ENCODE data around the gene IGF2R.

Gene IGF2R

DNA sequence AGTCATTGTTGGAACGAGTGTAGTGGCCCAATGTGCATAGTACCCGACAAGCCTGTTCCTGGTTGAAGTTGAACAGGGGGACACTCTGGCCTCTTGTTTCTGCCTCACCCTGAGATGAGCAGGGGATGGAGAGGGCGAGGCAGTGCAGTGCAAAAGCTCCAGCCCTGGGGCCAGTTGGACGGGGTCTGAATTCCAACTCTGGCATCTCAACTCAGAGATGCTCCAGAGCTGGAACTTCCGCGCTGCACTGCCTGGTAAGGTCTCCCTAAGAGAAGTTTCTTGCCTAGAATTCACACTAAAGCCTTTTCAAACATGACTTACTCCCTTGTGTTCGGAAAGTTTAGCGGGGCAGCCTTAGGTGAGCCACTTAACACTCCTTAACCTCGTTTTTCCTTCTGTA is 80.5 kb downstream of the IGF2R start:
- no peak for DNase-seq (ENCODE audit: low spot score)

DNA sequence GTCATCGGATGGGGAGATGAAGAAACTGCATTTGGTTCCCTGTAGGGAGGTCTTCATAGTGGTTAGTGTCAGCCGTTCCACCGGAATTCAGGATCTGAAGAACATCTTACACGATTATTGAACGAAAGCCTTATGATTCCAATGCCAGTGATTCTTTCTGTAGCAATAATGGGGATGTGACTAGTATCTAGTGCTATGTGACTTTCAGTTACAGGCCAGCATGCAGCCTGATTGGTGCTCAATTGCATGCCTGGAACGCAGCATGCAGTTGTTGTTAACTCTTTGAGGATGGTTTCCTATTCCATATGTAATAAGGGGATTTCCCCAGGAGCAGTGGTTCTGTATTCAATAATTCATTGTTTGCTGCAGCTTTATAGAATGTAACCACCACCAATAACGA is 81.1 kb downstream of the IGF2R start:
- no peak for DNase-seq (ENCODE audit: low spot score)

DNA sequence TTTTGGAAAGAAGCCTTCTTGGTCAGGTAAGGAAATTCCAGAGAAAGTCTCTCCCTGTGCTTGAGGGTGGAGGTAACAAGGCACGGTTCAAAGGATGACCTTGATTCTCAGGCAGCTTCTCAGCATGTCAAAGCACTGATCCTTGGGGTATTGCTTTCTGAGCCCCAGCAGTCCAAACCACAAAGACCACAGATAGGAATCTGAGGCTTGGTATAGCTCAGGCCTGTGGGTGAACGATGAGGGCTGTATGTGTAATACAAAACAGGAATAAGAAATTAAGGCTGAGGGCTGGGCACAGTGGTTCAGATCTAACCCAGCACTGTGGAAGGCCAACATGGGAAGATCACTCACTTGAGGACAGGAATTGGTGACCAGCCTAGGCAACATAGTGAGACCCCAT is 82.5 kb downstream of the IGF2R start:
- no peak for DNase-seq (ENCODE audit: low spot score)

DNA sequence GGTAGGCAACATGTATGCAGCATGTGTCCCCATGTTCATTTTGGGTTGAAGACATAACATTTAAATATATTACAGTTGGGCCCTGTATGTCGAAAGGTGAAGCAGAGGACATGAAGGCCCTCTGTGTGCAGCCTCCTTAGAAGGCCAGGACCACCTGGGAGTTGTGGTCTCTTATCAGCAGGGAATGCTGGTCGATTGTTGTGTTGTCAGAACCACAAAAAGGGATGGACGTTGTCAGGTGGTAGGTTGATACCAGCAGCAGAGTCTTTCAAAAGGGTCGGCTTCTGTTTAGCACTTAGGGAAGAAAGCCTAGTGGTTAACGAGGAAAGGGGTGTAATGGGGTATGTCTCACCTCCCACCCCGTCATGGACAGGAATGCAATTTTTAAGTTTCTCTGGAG is 85.4 kb downstream of the IGF2R start:
- DNase-seq (ENCODE audit: low spot score), result no peak

GRCh38 chr6:160054913-160055312 is 86.0 kb downstream of the IGF2R start:
- DNase-seq (ENCODE audit: low spot score), result no peak

GRCh38 chr6:160055378-160055777 is 86.5 kb downstream of the IGF2R start:
- no peak for DNase-seq (ENCODE audit: low spot score)

- DNase-seq (ENCODE audit: low spot score), result no peak
Observed at GRCh38 chr6:160055813-160056212, 86.9 kb downstream of the IGF2R start.

- no peak for DNase-seq (ENCODE audit: low spot score)
Observed at GRCh38 chr6:160057080-160057479, 88.2 kb downstream of the IGF2R start.

- no peak for DNase-seq (ENCODE audit: low spot score)
Observed at GRCh38 chr6:160058603-160059215, 89.8 kb downstream of the IGF2R start.

DNA sequence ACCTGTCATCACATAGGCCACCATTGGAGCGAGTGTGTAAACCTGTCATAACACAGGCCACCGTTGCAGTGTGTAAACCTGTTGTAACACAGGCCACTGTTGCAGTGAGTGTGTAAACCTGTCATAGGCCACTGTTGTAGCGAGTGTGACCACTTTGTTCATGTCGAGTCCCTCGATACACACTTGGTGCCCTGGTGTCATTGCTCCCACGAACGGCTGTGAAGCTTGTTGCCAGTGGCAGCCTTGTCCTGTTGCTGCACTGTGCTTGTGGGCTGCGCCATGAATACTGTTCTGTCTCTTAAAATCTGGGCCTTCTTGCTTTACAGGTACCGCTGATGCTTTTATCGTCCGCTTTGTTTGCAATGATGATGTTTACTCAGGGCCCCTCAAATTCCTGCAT is 91.3 kb downstream of the IGF2R start:
- DNase-seq (ENCODE audit: low spot score), result no peak

- no peak for DNase-seq (ENCODE audit: low spot score)
Observed at GRCh38 chr6:160060920-160061447, 92.1 kb downstream of the IGF2R start.

DNA sequence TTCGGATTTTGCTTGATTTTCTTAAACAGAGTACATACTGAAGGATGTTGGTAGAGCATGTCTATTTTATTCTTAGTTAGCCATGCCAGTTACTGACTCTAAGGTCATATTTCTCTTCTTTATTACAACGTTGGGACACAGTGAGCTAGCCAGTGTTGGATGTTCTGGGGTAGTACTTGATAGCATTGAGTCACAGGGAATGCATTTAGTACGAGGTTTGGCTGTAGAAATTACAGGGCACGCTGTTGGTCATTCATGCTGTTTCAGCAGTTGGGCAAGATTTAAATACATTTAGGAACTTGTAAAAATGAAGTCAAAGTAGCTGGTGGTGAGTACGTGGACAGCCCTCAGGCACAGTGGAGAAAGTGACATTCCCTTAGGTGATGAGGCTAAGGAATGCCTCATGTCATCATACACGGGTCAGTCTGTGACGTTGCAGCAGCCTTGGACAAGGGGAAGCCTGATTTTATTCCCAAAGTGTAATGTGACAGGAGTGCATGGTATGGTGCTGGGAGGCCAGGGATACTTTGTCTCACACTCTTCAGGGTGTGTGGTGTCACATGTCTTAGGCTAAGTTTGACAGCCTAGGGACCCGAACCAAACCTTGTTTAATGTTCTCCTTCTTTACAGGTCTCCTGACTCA is 95.0 kb downstream of the IGF2R start:
- no peak for DNase-seq (ENCODE audit: low spot score)

- no peak for DNase-seq (ENCODE audit: low spot score)
Observed at GRCh38 chr6:160065200-160065599, 96.3 kb downstream of the IGF2R start.

GRCh38 chr6:160067564-160067963 is 98.7 kb downstream of the IGF2R start:
- DNase-seq (ENCODE audit: low spot score), result no peak

DNA sequence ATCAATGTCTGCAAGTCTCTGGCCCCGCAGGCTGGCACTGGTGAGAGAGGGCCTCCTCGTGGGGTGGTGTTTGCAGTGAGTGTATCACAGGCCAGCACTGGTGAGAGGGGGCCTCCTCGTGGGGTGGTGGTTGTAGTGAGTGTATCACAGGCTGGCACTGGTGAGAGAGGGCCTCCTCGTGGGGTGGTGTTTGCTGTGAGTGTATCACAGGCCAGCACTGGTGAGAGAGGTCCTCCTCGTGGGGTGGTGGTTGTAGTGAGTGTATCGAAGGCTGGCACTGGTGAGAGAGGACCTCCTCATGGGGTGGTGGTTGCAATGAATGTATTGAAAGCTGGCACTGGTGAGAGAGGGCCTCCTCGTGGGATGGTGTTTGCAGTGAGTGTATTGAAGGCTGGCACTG is 99.5 kb downstream of the IGF2R start:
- DNase-seq (ENCODE audit: low spot score), result no peak

GRCh38 chr6:160069050-160069454 is 100.2 kb downstream of the IGF2R start:
- no peak for DNase-seq (ENCODE audit: low spot score)

DNA sequence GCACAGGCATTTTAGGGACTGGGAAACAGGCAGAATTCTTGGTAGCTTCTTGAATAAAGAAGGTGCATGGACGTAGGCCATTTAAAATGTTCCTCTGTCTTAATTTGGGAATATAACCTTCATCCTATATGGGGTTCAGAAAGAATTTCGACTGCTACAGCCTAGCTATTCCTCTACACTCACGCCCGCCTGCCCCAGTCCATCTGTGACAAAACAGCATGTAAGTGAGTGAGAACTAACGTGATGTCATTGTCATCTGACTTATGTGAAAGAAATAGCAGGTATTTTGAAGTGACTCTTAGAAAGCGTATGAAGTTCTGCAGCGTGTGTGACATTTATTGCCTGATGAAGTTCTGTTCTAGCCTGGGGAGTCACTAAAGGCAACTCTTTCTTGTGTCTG is 100.6 kb downstream of the IGF2R start:
- DNase-seq (ENCODE audit: low spot score), result no peak

DNA sequence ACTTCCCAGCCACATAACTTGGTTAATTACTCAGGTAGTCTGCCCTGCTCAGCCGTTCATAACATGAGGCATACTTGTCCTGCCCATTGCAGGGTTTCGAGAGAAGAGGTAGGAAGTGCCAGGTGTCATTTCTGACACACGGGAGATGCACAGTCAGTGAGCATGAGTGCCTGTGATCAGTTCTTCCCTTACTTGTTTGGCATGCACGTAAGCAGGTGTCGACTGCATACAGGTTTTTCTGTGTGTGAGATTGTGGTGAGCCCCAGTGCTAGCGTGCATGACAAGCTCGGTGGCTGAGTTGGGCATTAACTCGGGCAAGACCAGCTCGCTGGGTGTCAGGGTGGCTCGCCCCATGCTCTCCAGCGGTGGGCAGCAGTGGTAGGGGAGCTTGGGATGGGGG is 101.5 kb downstream of the IGF2R start:
- no peak for DNase-seq (ENCODE audit: low spot score)

DNA sequence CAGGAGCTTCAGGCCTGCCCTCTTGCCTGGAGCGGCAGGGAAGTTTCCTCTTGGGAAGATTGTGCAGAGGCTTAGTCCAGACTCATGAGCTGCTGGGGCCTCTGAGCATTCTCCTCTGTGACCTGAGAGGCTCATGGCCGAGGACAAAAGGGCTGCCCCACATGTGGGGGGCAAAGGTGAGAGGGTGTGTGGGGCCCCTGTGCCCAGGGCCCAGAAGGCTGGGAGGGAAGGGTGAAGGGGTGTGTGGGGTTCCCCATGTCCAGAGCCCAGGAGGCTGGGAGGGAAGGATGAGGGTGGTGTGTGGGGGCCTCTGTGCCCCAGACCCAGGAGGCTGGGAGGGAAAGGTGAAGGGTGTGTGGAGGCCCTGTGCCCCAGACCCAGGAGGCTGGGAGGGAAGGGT is 101.9 kb downstream of the IGF2R start:
- DNase-seq (ENCODE audit: low spot score), result no peak

DNA sequence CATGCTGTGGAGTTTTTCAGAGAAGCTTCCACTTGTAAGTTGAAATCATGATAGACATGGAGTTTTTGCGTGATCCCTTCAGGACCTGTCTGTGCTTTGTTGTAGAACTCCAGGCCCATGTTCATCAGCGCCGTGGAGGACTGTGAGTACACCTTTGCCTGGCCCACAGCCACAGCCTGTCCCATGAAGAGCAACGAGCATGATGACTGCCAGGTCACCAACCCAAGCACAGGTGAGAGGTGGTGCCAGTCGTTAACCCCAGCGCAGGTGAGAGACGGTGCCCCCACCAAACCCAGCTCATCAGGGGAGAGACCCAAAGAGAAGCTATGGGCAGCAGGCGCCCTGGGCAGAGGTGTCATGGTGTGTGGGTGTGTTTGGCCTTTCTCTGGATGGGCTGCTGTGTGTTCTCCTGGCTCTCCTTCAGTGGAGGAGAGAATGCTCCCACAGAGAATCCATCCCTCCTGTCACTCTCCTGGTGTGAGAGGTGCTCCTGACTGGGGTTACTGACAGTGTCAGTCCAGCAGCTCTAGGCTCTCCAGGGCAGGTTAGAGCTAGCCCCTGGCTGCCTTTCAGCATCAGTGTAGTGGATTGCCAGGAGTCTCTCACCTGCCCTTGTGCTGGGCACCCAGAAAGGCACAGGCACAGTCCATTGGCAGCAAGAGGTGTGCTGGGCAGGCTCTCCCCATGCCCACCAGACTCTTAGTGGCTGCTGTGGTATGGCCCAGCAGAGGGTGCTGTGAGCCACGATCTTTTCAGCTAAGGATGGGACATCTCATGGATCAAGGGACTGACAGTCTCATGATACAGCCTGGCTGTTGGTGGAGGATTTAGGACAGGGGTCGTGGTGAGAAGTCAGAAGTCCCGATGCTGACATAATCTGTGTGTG is 103.2 kb downstream of the IGF2R start:
- no peak for DNase-seq (ENCODE audit: low spot score)

GRCh38 chr6:160073272-160073671 is 104.4 kb downstream of the IGF2R start:
- no peak for DNase-seq (ENCODE audit: low spot score)

GRCh38 chr6:160076009-160076408 is 107.1 kb downstream of the IGF2R start:
- no peak for DNase-seq (ENCODE audit: low spot score)

DNA sequence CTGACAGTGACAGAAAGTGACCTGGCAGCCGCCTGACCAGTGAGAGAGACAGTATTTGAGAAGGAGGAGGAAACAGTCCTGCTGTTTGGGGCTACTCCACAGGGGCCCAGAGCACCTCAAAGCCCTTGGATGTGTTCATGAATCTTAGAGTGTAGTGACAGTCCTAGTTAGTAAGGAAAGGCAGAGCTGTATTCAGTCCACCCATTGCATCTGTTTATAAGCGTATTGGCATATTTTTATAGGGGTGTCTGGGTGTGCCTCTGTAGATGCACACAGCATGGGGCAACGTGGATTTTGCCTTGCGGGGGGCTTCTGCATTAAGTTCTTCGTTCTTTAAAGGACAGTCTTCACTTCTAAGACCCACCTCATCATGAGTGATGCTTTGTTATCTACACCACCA is 108.1 kb downstream of the IGF2R start:
- no peak for DNase-seq (ENCODE audit: low spot score)
